HG03571 (cell line): ENCODE results near the gene CTNND2.

Experiments used
- ATAC-seq: cut with Tn5 transposase; IDR thresholded peaks from one replicate; pipeline ENCODE4 v1.9.1; 2021; ENCODE audit not compliant: unreplicated experiment

Gene CTNND2

DNA sequence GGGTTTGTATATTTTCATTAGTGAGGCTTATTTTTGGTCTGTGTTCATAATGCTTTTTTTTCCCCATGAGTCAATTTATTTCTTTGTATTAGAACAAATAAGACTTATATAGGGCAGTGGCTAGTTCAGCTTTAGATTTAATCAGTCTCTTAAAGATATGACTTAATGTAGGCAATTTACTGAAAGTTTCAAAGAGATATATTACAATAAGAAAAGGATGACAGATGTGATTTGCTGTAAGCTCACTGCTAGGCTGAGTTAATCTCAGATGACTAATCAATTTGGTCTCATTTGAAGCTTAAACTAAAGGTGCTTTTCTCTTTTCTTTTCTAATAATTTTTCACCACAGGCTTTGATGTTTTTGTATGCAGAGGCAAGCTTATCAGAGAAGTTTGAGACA lies 851.4 kb downstream of the CTNND2 start:
- ATAC-seq: no peak

DNA sequence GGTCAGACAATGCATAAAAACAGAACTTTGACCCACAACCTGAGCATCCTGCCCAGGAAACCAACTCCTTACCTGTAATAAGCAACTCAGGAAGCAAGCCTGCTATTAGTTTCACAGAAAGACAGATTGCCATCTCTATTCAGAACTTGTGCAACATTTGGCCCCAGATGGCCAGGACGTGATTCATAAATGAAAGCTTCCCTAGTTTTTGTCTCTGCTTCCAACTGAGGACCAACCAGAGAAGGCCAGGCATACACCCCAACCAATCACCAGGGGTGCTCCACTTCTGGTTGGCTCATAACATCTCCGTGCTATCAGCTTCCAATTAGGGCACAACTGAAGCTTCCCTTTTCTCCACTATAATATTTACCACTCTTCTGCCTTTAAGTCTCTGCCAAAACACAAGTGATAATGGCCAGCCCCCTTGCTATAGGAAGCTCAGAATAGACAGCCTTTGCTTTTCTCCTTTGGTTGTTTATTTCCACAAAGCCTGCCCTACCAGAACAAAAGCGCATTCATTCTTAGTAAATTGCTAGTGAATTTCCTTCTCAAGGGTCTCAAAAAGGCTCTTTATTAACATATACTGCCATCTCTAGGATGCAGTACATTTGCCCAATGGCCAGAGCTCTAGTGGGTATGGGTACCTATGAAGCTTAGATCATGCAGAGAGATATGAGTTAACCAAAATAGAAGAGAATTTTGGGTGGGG lies 853.5 kb downstream of the CTNND2 start:
- no peak for ATAC-seq

DNA sequence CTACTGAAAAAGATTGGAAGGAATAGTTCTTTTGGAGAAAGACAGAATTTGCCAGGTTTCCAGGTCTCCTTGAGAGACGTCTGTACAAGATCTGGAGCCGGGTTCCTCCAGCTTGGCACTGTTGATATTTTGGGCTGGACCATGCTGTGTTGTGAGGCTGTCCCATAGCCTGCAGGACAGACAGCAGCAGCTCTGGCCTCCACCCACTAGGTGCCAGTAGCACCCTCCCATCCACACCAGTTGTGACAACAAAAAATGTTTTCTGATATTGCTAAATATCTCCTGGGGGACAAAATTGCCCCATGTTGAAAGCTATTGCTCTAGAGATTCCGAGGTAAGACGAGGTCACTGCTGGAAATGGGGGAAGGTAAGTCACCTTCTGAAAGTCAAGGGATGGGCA lies 855.5 kb downstream of the CTNND2 start:
- ATAC-seq: no peak

DNA sequence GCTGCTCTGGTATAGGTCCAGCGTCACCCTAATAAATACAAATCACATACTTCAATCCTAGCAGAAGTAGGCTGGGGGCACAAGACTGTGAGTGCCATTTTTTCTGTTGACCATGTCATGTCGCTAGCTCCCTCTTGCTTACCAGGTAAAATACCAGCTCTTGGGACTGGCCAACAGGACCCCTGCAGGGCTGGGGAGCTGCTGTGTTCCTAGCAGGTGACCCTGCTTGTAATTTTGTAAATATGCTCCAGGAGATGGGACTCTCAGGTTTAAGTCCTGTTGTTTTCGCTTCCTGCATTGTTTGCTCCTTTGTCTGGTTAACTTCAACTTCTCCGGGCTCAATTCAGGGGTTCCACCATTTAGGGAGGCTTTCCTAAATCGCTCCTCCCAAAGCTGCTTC lies 856.6 kb downstream of the CTNND2 start:
- no peak for ATAC-seq

DNA sequence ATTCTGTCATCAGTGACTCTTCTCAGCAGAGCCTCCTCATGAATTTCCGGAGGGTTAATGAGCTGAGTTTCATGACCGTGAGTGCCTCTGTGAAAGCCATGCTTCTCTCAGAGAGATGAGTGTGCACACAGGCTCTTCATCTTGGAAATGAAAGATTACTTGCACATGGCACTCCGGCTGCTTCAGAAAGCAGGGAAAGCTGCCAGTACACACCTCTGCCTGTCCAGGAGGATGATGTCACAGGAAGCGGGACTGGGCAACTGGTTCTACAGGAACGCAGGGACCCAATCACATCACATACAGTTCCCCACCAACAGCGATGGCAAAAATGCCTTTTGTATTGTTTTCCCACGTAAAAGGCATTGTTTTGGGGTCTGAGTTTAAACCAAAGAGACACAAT lies 857.2 kb downstream of the CTNND2 start:
- no peak for ATAC-seq

DNA sequence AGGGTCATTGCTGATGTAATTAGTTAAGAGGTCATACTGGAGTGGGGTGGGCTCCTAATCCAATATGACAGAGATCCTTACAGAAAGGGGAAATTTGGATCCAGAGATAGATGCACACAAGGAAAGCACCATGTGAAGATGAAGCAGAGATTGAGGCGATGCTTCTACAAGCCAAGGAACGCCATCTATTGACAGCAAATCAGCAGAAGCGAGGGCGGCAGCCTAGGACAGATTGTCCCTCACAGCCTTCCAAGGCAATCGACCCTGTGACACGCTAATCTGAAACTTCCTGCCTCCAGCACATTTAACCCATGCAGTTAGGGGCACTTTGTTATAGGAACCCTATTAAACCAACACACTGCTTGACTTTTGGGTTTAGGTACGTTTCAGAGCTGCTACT lies 858.1 kb downstream of the CTNND2 start:
- ATAC-seq: no peak

DNA sequence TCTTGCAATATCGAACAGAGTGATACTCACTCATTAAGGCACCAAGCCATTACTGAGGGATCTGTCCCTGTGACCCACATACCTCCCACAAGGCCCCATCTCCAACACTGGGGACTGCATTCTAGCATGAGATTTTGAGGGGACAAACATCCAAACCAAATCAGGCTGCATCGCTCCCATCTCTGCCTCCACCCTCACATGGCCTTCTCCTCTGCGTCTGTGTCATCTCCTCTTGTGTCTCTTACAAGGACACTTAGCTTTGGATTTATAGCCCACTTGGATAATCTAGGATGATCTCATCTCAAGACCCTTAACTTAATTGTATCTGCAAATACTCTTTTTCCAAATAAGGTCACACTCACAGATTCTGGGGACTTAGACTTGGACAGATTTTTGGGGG lies 858.8 kb downstream of the CTNND2 start:
- ATAC-seq: no peak

DNA sequence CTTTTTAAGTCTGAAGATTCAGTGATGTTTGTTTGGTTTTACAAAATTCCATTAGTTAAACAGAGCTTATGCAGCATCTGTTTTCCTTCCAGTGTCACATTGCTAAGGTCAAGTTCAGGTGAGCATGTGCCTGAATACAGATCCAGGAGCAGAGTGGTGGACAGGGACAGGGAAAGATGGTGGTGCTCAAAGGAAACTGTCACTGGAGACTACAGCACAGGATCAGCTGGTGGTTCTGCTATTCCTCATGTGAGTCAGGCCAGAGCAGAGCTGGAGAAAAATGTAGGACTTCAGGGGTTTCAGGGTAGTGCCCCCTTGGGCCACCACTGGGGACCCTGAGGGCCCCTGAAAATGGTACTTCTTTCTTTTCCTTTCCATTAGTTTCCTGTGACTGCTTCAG lies 859.7 kb downstream of the CTNND2 start:
- ATAC-seq: no peak

DNA sequence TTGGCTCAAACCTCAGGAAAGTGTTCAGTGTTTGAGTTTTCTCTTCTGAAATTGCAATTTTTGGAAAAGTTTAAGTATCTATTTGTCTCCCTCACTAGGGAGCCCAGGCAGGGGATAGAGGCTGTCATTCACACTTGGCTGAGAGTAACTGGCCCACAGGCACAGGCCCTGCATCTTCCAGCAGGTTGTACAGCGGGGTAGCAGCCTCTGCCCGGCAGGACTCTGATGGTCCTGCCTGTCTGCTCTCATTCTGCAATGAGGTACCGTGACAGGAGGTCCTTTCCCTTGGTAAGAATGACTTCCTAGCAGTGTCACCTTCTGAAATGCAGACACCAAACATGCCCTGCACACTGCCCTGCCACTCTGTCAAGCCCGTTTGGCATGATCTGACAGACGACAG lies 860.4 kb downstream of the CTNND2 start:
- no peak for ATAC-seq

DNA sequence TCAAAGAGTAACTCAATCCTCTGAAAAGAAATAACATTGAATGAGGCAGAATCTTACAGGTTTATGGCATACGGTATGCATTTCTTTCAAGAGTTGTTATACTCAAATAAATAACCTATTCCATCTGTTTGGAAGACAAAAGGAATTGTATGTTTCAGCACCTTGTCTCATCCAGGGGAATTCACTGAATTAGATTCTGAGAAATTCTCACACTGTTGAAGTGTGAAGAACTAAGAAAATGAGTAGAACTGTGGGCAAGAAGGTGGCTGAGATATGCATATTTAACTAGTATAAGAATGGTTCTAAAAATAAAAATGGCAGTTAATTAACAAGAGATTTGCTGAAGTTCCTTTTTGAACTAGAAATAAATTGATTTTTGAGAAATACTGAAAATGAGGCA lies 863.9 kb downstream of the CTNND2 start:
- no peak for ATAC-seq

DNA sequence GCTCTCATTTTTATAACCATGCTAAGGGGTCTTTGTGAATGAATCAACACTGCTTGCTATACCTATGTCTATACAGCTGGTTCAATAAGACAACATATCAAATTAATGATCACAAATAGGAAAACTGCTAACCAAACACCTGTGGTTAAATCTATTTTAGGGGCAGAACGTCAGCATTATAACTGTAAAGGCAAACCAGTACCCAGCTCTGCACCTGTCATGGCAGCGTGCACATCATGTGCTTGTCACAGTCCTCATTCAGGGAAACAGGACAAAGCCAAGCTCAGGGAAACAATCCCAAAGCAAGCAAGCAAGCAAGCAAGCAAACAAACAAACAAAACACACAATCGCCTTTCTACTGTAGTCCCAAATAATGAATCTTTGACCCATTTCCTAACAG lies 865.5 kb downstream of the CTNND2 start:
- no peak for ATAC-seq

DNA sequence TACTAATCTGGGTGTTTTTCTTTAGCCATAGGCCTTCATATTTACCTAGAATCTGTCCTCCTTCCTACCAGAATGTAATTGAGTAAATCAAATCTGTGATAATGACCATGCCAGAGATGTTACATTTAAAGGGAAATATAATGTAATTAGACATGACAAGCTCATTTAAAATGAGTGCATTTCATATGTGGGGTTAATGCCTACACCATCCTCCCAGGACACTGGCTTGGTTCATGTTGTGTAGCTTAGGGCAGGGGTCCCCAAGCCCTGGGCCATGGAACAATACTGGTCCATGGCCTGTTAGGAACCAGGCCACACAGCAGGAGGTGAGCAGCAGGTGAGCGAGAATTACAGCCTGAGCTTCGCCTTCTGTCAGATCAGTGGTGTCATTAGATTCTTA lies 866.3 kb downstream of the CTNND2 start:
- no peak for ATAC-seq

DNA sequence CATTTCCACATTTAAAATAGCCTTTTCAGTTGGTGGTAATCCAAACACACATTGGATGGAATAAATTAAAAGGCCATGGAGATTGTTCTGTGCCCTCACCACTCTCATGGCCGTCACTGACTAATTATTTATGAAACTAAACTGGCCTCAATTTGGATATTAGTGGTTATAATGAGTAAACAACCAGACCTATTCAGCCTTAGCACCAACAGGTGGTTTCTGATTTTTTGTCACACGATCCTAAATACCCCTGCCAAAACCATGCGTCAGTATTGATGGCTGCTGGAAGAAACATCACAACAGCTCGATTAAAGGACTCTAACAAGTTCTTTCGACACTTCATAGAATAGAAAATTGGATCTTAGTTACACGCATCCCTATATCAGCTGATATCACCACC lies 867.2 kb downstream of the CTNND2 start:
- no peak for ATAC-seq

DNA sequence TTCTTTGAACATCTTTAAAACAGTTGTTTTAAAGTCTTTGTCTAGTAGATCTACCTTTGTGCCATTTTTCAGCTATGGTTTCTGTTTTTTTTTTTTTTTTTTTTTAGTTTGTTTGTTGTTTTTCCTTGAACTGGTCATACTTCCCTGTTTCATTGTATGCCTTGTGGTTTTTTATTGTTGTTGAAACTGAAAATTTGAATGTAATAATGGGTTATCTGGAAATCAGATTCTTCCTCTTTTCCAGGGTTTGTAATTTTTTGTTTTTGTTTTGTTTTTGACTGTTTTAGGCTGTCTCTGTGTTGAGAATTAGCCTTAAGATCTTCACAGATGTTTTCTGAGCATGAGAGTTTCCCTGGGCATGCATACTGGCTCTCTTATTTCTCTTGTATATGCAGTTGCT lies 873.6 kb downstream of the CTNND2 start:
- ATAC-seq: no peak

DNA sequence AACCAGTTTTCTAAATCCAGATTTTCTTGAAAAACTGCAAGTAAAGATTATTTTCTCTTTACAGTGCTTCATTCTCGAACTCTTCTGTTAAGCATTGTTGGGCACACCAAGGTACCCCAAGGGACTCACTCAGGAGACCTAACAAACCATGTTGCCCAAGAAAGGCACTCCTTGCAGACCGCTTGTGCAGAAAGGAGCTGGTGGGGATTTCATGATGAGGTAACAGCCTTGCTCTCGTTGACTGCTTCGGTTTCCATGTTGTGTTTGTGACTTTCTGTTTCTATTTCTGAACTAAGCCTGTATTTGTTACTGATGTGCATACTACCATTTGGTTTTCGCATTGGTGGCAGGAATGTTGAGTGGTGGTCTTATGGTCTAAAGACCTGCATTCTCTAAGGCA lies 876.6 kb downstream of the CTNND2 start:
- ATAC-seq: peak; percentile 80

DNA sequence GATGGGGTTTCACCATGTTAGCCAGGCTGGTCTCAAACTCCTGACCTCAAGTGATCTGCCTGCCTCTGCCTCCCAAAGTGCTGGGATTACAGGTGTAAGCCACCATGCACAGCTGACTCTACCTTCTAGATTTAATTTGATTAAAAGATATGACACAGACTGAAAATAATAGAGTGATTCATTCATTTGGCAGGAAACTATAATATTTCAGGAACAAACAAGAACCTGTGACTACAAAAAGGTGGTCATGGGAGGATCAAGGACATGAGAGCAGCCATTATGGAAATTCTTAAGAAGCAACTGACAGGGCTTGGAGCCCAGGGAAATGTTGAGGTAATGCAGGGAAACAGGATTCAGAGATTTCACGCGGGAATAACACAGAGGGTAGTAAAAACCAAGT lies 877.7 kb downstream of the CTNND2 start:
- no peak for ATAC-seq

DNA sequence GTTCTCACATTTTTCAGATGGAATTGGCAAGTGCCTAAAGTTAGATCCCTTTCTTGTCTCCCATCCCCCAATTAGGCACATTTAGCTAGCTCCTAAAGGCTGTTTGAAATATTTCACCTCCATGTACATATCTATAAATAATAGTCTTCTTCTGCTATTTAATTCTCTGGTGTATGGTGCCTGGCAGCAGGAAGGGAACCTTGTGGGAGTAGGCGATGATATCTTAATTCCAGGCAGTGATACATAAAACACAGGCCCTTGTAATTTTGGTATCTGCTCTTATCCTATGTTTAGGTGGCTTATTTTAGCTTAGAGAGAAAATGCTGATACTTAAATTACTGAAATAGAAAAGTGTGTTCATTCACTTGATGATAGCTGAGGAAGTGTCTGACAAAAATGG lies 880.3 kb downstream of the CTNND2 start:
- ATAC-seq: no peak

DNA sequence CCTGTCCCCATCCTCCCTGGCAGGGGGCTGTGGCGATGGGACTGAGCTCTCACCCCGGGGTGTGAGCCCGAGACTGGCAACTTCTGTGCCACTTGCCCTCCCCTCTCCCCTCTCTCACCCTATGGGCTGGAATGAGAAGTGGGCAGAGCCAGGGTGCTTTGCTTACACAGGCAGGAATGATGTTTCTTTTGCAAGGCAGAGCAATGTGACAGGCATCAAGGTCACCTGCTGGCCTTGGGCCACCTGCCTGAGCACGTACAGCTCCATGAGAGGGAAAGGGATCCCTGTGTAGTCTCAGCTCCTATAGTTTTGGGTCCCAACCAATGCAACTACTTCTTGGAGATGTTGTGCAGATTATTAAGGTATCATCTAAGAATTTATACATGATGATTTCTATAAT lies 890.5 kb downstream of the CTNND2 start:
- ATAC-seq: no peak

DNA sequence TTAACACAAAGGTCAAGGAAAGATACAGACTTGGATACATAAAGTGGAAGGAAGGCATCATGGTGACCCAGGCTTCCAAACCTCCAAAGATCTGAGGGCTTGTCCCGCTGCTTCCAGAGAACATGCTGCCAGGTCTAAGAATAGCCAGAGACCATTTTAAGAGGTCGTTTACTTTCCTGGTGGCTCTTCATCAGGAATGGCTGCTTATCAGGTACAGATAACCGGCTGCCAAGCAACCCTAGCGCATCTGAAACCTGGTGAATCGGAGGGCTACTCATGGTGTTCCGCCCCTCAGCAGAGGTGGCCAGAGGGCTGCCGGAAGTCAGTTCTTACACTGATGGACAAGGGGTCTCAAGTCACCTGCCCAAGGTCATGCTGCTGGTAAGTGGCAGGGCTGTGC lies 892.0 kb downstream of the CTNND2 start:
- ATAC-seq: no peak

DNA sequence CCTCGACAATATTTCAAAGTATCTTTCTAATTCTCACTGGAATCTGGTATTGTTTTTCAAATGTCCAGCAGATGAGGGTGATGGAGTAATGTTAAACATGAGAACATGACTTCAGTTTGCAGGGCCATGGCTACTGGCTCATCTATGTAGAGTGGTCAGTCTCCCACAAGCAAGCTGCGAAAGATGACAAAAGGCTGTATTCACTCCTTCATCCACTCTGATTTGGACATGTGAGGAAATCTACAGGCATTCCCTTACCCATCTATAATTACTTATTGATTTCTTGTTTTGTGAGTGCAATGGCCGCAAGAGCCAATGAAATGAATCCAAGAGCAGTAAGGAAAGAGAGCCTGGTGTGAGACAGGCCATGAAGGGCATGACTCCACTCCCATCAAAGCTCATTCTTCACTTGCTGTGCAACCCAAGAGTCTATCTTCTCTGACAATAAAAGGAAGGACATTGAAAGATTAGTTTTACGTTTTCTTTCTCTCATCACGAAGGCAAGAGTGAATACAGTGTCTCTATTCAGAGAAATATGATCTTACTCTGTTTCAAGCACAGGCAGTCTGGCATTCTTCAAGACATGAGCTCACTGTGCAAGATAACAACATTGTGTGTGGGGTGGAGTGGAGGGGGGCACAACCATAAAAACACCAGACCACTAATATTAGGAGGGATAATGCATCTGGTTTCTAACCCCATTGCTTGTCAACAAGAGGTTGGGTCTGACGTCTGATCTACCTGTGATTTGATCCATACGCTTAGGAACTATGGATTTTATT lies 893.6 kb downstream of the CTNND2 start:
- no peak for ATAC-seq

DNA sequence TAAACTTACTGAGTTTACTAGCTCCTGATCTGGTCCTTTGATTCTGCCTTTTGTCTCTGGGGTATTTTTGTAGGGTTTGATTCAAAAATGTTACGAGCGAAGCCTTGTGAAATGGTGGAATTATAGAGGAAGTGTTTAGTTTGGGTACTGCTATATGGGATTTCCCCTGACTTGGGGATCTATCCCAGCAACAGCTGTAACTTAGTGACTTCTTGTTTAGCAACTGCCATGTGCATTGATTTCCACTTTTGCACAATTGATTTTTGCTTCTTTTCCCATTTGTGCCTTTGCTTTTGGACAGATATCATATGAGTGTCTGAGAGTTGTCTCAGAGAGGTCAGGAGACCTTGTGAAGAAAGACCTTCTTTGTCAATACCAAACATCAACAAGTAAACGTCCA lies 894.7 kb downstream of the CTNND2 start:
- no peak for ATAC-seq

DNA sequence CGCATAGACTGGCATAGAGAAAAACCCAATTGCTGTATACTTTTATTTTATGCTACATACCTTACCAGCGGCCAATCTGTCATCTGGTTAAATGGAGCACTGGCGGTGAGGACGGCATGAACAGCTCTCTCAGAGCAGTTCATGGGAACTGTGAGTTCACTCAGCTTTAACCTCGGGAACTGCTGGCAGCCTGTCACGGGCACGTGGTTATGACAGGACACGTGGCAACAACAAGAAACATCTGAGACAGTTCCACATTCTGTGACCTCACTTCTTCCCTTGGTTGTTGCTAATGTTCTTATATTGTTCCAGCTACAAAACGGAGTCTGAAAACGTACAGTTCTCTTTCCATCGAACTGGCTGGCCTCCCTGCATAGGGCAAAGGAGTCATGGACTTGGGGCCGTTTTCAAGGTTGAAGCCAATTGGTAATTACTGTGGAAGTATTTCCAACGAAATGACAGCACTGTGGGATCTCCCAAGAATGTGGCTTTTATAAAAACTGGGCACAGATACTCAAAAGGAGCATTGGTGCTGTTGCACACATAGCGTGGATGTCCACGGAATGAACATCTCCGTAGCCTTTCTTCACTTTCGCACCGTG lies 896.9 kb downstream of the CTNND2 start:
- ATAC-seq: no peak
